HCT116 (cell line): ENCODE measurements around the gene NMRAL1. TPM values are rescaled to one million over a fixed set of nuclear protein-coding genes. Genes with fewer than 3 reads are reported as not detected.

ENCODE experiments used
- ATAC-seq: fragments of 200-7000 bp; cut with Tn5 transposase; 2 replicates; pipeline ENCODE4 v1.9.1; 2020; ENCODE audit warnings: mild to moderate bottlenecking, moderate library complexity
- BruUV-seq: library from RNA; stranded (reverse); fragments of 400-500 nt; replicated peaks from 2 replicates; lab custom pipeline; 2021; lab: Mats Ljungman, UMichigan
- CTCF ChIA-PET: fragments of 300-600 bp; sonication (Branson Sonifier 250); formaldehyde crosslinking; loops from one replicate; lab custom pipeline; 2021; ENCODE audit warnings: antibody characterized with exemption; lab: Charles Lee
- POLR2A ChIA-PET: fragments of 300-600, 350-600 bp; sonication (Branson Sonifier 250); formaldehyde crosslinking; loops from one replicate; lab custom pipeline; 2021; ENCODE audit warnings: antibody characterized with exemption; lab: Charles Lee
- RAD21 ChIA-PET, 2 experiments: fragments of 300-600 bp; sonication (Branson Sonifier 250); formaldehyde crosslinking; loops; one replicate each; lab custom pipeline; 2023; ENCODE audit warnings: low total read pairs in 2 of 2; ENCODE audit not compliant: uncharacterized antibody in 2 of 2, unreplicated experiment in 2 of 2, low non-redundant PET in 1 of 2; lab: Charles Lee
- DNase-seq: peaks from one replicate; pipeline ENCODE4 v3.0.0-alpha.2; 2010; ENCODE audit warnings: low read depth, low spot score
- H2AFZ ChIP-seq: fragments of 200-600 bp; shearing (Covaris generic), sonication (generic); 2 replicates; pipeline ENCODE4 v1.6.1; 2017; ENCODE audit warnings: low read depth, mixed run types, mixed read lengths, antibody characterized with exemption, low read length; ENCODE audit not compliant: poor library complexity, severe bottlenecking
- H3K27ac ChIP-seq: 2 replicates; pipeline ENCODE4 v1.5.1; 2012; ENCODE audit warnings: low read depth, low read length
- H3K27me3 ChIP-seq: fragments of 200-600 bp; sonication (generic); 2 replicates; pipeline ENCODE4 v1.6.1; 2016; ENCODE audit warnings: mixed run types, low read length, mixed read lengths; ENCODE audit not compliant: insufficient read depth
- H3K36me3 ChIP-seq, 2 experiments: fragments of 200-500 bp in 1 of 2; fragments of 200-600 bp in 1 of 2; sonication (Bioruptor generic) in 1 of 2; sonication (generic) in 1 of 2; 2 replicates each; pipeline versions ENCODE4 v1.5.1 to v1.6.1; 2014 to 2016; ENCODE audit warnings: low read length in 2 of 2, inconsistent platforms in 1 of 2, mixed read lengths in 1 of 2, mixed run types in 1 of 2; ENCODE audit not compliant: insufficient read depth in 2 of 2, control insufficient read depth in 1 of 2
- H3K4me1 ChIP-seq, 2 experiments: fragments of 200-600 bp in 1 of 2; sonication (generic) in 1 of 2; 2 replicates each; pipeline versions ENCODE4 v1.5.1 to v1.6.1; 2012 to 2017; ENCODE audit warnings: low read length in 2 of 2, inconsistent platforms in 1 of 2, mild to moderate bottlenecking in 1 of 2, mixed read lengths in 1 of 2, mixed run types in 1 of 2, moderate library complexity in 1 of 2; ENCODE audit not compliant: insufficient read depth in 2 of 2, control insufficient read depth in 1 of 2
- H3K4me2 ChIP-seq: fragments of 200-600 bp; sonication (generic); 2 replicates; pipeline ENCODE4 v1.6.1; 2017; ENCODE audit warnings: mixed run types, low read length, mixed read lengths
- H3K4me3 ChIP-seq, 2 experiments: fragments of 200-600 bp in 1 of 2; sonication (generic) in 1 of 2; replicated peaks in 1 of 2; 2 replicates each; pipeline ENCODE4 v1.5.1; 2011 to 2016; ENCODE audit warnings: low read length in 2 of 2, control low read depth in 1 of 2, low read depth in 1 of 2, mild to moderate bottlenecking in 1 of 2, mixed read lengths in 1 of 2, mixed run types in 1 of 2
- H3K79me2 ChIP-seq: fragments of 200-600 bp; sonication (generic); 2 replicates; pipeline ENCODE4 v1.6.1; 2017; ENCODE audit warnings: mild to moderate bottlenecking, mixed run types, low read length, moderate library complexity, mixed read lengths; ENCODE audit not compliant: insufficient read depth
- H3K9ac ChIP-seq: fragments of 200-600 bp; sonication (generic); 2 replicates; pipeline ENCODE4 v1.6.1; 2016; ENCODE audit warnings: low read length, mixed read lengths
- H3K9me2 ChIP-seq: fragments of 200-600 bp; sonication (generic), shearing (Covaris generic); 2 replicates; pipeline ENCODE4 v1.6.1; 2017; ENCODE audit warnings: mixed run types, mild to moderate bottlenecking, moderate library complexity; ENCODE audit not compliant: insufficient read depth
- H3K9me3 ChIP-seq, 2 experiments: fragments of 200-500 bp in 1 of 2; fragments of 200-600 bp in 1 of 2; sonication (Bioruptor generic) in 1 of 2; sonication (generic) in 1 of 2; 2 replicates each; pipeline ENCODE4 v1.6.1; 2014 to 2017; ENCODE audit warnings: low read length in 2 of 2, mixed read lengths in 2 of 2, inconsistent platforms in 1 of 2, low read depth in 1 of 2, mild to moderate bottlenecking in 1 of 2, mixed run types in 1 of 2, moderate library complexity in 1 of 2; ENCODE audit not compliant: control insufficient read depth in 1 of 2, insufficient read depth in 1 of 2
- H4K20me1 ChIP-seq: fragments of 200-600 bp; sonication (generic), shearing (Covaris generic); 2 replicates; pipeline ENCODE4 v1.6.1; 2017; ENCODE audit warnings: mixed run types, mild to moderate bottlenecking, moderate library complexity; ENCODE audit not compliant: insufficient read depth
- CEBPB ChIP-seq: IDR thresholded peaks from 2 replicates; pipeline ENCODE4 v1.6.1; 2012; ENCODE audit warnings: low read depth
- ELF1 ChIP-seq: IDR thresholded peaks from 2 replicates; pipeline ENCODE4 v1.6.1; 2012; ENCODE audit warnings: low read depth, borderline replicate concordance
- EZH2 ChIP-seq: fragments of 200-600 bp; sonication (generic); IDR thresholded peaks from 2 replicates; pipeline ENCODE4 v1.6.1; 2017; ENCODE audit warnings: antibody characterized with exemption, mixed run types
- JUND ChIP-seq: IDR thresholded peaks from 2 replicates; pipeline ENCODE4 v1.6.1; 2012
- POLR2A ChIP-seq: IDR thresholded peaks from 2 replicates; pipeline ENCODE4 v1.7.0; 2011; ENCODE audit warnings: borderline replicate concordance; ENCODE audit not compliant: insufficient read depth, insufficient read length; ENCODE audit errors: extremely low read depth
- POLR2AphosphoS5 ChIP-seq: IDR thresholded peaks from 2 replicates; pipeline ENCODE4 v1.6.1; 2011; ENCODE audit warnings: mild to moderate bottlenecking, low read depth, low read length, moderate library complexity
- RAD21 ChIP-seq: IDR thresholded peaks from 2 replicates; pipeline ENCODE4 v1.6.1; 2012; ENCODE audit warnings: low read depth, mild to moderate bottlenecking
- REST ChIP-seq: IDR thresholded peaks from 2 replicates; pipeline ENCODE4 v1.6.1; 2012; ENCODE audit warnings: low read depth
- SIN3A ChIP-seq: IDR thresholded peaks from 2 replicates; pipeline ENCODE4 v1.6.1; 2012; ENCODE audit warnings: low read depth
- SP1 ChIP-seq: IDR thresholded peaks from 2 replicates; pipeline ENCODE4 v1.6.1; 2012; ENCODE audit warnings: low read depth
- TCF7L2 ChIP-seq: IDR thresholded peaks from 2 replicates; pipeline ENCODE4 v1.7.0; 2011; ENCODE audit warnings: borderline replicate concordance, inconsistent platforms; ENCODE audit not compliant: insufficient read depth, insufficient read length; ENCODE audit errors: extremely low read depth
- ZBTB33 ChIP-seq: IDR thresholded peaks from 2 replicates; pipeline ENCODE4 v1.6.1; 2011; ENCODE audit warnings: mild to moderate bottlenecking, low read length, moderate library complexity; ENCODE audit not compliant: insufficient replicate concordance; ENCODE audit errors: extremely low read depth
- ZFX ChIP-seq: fragments of 450-650 bp; IDR thresholded peaks from 2 replicates; pipeline ENCODE4 v1.6.1; 2017
- ZNF274 ChIP-seq: fragments of 200-500 bp; sonication (Bioruptor generic); IDR thresholded peaks from 2 replicates; pipeline ENCODE4 v1.6.1; 2014; ENCODE audit warnings: mild to moderate bottlenecking, low read depth, low read length, inconsistent platforms
- intact Hi-C: fragments of 100-400 bp; cut with micrococcal nuclease; formaldehyde crosslinking; loops from 2 replicates; pipeline ENCODE4 v1.10.0; 2022
- total RNA-seq: library from RNA; stranded (reverse); gene quantifications from one replicate; pipeline ENCODE4 v1.2.1, GENCODE V29; 2021; ENCODE audit not compliant: unreplicated experiment
- TF ChIP-seq, protein P1 (sequence below): IDR thresholded peaks from 2 replicates; pipeline ENCODE4 v1.6.1; 2012
- TF ChIP-seq, protein P2 (sequence below): IDR thresholded peaks from 2 replicates; pipeline ENCODE4 v1.6.1; 2012
- TF ChIP-seq, protein P3 (sequence below), 3 experiments: fragments of 200-600 bp in 1 of 3; sonication (generic) in 1 of 3; IDR thresholded peaks in 2 of 3; conservative IDR thresholded peaks in 1 of 3; 2 replicates each; pipeline ENCODE4 v1.5.1; 2012 to 2017; ENCODE audit warnings: low read depth in 2 of 3, low read length in 2 of 3, antibody characterized with exemption in 1 of 3, borderline replicate concordance in 1 of 3, control low read depth in 1 of 3, mild to moderate bottlenecking in 1 of 3, mixed read lengths in 1 of 3, mixed run types in 1 of 3, moderate library complexity in 1 of 3; ENCODE audit not compliant: insufficient read depth in 1 of 3

The NMRAL1 gene
- total RNA-seq, 1 experiment from 2014 or later = 76.7 TPM

- Histone ChIP-seq H3K9me3 (no peaks in the 10 kb centered on the region), H3K27me3 (no peaks in the 10 kb centered on the region), H3K4me1 (peaks cover 10 to 14% of the 10 kb centered on the region in 2 experiments; a peak in 3 of 4 replicates), H3K4me2 (peak overlapping the region; percentile 90), H3K79me2 (peaks cover 16% of the 10 kb centered on the region), H3K27ac (peak overlapping the region; percentile 74; the same call in 1 of the 2 replicates), H4K20me1 (no peaks in the 10 kb centered on the region), H3K9ac (peak overlapping the region; percentile 81), H3K9me2 (no peaks in the 10 kb centered on the region)
- RAD21 ChIA-PET = interaction anchor here in 1 of 2 experiments (0.8 kb wide), 1 partner anchor 14 kb away, joined by 3 read pairs; no protein-coding TSS in a partner anchor
- peak; percentile 43 for ATAC-seq
- DNase-seq = no peak
- CTCF ChIA-PET = interaction anchor here (1.4 to 2.0 kb wide), 3 partner anchors 11 to 162 kb away, joined by 3 to 8 read pairs (median 6); no protein-coding TSS in a partner anchor
- POLR2A ChIA-PET = no interaction called here
- TF ChIP-seq, protein P1, sequence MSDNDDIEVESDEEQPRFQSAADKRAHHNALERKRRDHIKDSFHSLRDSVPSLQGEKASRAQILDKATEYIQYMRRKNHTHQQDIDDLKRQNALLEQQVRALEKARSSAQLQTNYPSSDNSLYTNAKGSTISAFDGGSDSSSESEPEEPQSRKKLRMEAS = no peak
- TF ChIP-seq, protein P2, sequence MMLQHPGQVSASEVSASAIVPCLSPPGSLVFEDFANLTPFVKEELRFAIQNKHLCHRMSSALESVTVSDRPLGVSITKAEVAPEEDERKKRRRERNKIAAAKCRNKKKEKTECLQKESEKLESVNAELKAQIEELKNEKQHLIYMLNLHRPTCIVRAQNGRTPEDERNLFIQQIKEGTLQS = no peak
- TF ChIP-seq, protein P3, sequence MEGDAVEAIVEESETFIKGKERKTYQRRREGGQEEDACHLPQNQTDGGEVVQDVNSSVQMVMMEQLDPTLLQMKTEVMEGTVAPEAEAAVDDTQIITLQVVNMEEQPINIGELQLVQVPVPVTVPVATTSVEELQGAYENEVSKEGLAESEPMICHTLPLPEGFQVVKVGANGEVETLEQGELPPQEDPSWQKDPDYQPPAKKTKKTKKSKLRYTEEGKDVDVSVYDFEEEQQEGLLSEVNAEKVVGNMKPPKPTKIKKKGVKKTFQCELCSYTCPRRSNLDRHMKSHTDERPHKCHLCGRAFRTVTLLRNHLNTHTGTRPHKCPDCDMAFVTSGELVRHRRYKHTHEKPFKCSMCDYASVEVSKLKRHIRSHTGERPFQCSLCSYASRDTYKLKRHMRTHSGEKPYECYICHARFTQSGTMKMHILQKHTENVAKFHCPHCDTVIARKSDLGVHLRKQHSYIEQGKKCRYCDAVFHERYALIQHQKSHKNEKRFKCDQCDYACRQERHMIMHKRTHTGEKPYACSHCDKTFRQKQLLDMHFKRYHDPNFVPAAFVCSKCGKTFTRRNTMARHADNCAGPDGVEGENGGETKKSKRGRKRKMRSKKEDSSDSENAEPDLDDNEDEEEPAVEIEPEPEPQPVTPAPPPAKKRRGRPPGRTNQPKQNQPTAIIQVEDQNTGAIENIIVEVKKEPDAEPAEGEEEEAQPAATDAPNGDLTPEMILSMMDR (IDR thresholded peaks at IDR 0.05 in 2 of 3, conservative IDR thresholded peaks at IDR 0.05 in 1 of 3; ENCODE audit: borderline replicate concordance in 1 of 3, insufficient read depth in 1 of 3, low read depth in 2 of 3, low read length in 2 of 3) = 0 out of 6 replicates have a peak, but pooled peaks of 1 of the 3 experiments have one; percentile 0
- no peak for TF ChIP-seq REST
- TF ChIP-seq TCF7L2 = no peak
- TF ChIP-seq ZBTB33 = no peak
- TF ChIP-seq POLR2AphosphoS5 = no peak
- TF ChIP-seq RAD21 = no peak
- no peak for TF ChIP-seq ZNF274
- no peak for TF ChIP-seq JUND
- TF ChIP-seq SIN3A = no peak
- no peak for TF ChIP-seq ELF1
- TF ChIP-seq POLR2A = no peak
- no peak for TF ChIP-seq EZH2
- peak; percentile 68 for TF ChIP-seq ZFX
- TF ChIP-seq SP1 = no peak
- no peak for TF ChIP-seq CEBPB
- TF ChIP-seq, all 23 proteins: peak for 2
- Histone ChIP-seq H2AFZ (no peak overlapping the region), H3K4me3 (peak overlapping the region; percentile 60 to 78), H3K36me3 (no peaks in the 10 kb centered on the region)
- intact Hi-C loops = no loop called here
- no TSS peak for BruUV-seq
These were observed 58.8 kb downstream of the NMRAL1 start for GRCh38 chr16:4415538-4416199.
